Measurements from ENCODE around the gene PLEKHO2.

DNA sequence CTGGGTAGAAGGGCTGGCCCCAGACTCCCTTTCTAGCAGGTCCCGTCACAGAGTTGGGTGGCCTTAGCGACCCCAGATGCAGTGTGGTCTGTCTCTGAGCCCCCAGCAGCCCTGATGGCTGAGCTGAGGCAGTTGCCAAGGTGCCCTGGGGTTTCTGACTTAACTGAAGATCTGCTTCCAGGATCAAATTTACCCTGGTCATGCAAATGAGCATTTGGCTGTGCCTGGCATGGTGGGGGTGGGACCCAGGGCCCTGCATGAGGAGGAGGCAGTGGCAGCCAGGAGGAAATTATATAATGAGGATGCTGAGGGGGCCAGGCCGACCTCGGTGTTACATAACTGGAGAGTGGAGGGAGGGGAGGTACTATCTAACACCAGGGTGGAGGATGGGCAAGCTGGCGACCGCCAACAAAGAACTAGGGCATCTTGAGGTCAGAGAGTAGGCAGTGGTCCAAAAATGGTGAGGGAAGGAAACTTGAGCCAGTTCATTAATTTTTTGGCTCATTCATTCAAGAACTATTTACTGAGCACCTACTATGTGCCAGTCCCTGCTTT is 16.4 kb downstream of the PLEKHO2 start:
- TF ChIP-seq, protein P1, sequence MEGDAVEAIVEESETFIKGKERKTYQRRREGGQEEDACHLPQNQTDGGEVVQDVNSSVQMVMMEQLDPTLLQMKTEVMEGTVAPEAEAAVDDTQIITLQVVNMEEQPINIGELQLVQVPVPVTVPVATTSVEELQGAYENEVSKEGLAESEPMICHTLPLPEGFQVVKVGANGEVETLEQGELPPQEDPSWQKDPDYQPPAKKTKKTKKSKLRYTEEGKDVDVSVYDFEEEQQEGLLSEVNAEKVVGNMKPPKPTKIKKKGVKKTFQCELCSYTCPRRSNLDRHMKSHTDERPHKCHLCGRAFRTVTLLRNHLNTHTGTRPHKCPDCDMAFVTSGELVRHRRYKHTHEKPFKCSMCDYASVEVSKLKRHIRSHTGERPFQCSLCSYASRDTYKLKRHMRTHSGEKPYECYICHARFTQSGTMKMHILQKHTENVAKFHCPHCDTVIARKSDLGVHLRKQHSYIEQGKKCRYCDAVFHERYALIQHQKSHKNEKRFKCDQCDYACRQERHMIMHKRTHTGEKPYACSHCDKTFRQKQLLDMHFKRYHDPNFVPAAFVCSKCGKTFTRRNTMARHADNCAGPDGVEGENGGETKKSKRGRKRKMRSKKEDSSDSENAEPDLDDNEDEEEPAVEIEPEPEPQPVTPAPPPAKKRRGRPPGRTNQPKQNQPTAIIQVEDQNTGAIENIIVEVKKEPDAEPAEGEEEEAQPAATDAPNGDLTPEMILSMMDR (conservative IDR thresholded peaks at IDR 0.05; ENCODE audit: low read length): no peak
- TF ChIP-seq EZH2phosphoT487 (IDR thresholded peaks at IDR 0.05; ENCODE audit: borderline replicate concordance, low read depth, low read length): no peak
